Ovary (tissue), 3 donors: Measurements from ENCODE around the gene CNNM1.

Experiments
- CTCF ChIP-seq, 3 donors: fragments of 450-650 bp in 2 of 3; fragments of 200-600 bp in 1 of 3; IDR thresholded peaks; one replicate each; pipeline versions ENCODE4 v1.5.1 to v1.8.0; 2016 to 2022; ENCODE audit warnings: antibody characterized with exemption in 3 of 3, mild to moderate bottlenecking in 1 of 3
- POLR2A ChIP-seq: fragments of 450-650 bp; IDR thresholded peaks from one replicate; pipeline ENCODE4 v1.6.1; 2017; ENCODE audit warnings: antibody characterized with exemption, mild to moderate bottlenecking, moderate library complexity
- donor health status: DM: no; HTN: no; CAD: no.

- TF ChIP-seq CTCF (IDR thresholded peaks at IDR 0.05) (no peak), POLR2A (no peak)
These were observed 40.0 kb downstream of the CNNM1 start for GRCh38 chr10:99369126-99369525.
